ENCODE measurements around the gene CCDC141. TPM values are rescaled to one million over a fixed set of nuclear protein-coding genes. Genes with fewer than 3 reads are reported as not detected.

CCDC141 gene
- total RNA-seq, 1 experiment from 2014 or later = 0.30 TPM

DNA sequence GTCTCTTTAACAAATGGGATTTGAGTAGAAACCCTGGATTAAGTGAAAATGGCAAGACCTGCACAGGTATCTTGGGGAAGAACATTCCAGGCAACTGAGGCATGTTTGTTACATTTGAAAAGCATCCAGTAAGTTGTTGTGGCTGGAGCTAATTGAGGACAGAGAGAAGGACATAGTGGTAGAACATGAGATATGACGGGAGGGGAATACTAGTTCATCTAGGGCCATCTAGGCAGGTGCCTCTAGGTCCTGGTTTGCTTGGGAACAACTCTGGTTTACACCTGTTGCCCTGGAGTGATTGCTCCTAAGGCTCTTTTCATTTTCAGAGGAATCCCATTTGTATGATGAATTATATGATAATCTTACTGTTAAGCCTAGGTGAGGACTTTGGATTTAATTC, 19.7 kb upstream of the CCDC141 start (continued):
- TF ChIP-seq, protein P1, sequence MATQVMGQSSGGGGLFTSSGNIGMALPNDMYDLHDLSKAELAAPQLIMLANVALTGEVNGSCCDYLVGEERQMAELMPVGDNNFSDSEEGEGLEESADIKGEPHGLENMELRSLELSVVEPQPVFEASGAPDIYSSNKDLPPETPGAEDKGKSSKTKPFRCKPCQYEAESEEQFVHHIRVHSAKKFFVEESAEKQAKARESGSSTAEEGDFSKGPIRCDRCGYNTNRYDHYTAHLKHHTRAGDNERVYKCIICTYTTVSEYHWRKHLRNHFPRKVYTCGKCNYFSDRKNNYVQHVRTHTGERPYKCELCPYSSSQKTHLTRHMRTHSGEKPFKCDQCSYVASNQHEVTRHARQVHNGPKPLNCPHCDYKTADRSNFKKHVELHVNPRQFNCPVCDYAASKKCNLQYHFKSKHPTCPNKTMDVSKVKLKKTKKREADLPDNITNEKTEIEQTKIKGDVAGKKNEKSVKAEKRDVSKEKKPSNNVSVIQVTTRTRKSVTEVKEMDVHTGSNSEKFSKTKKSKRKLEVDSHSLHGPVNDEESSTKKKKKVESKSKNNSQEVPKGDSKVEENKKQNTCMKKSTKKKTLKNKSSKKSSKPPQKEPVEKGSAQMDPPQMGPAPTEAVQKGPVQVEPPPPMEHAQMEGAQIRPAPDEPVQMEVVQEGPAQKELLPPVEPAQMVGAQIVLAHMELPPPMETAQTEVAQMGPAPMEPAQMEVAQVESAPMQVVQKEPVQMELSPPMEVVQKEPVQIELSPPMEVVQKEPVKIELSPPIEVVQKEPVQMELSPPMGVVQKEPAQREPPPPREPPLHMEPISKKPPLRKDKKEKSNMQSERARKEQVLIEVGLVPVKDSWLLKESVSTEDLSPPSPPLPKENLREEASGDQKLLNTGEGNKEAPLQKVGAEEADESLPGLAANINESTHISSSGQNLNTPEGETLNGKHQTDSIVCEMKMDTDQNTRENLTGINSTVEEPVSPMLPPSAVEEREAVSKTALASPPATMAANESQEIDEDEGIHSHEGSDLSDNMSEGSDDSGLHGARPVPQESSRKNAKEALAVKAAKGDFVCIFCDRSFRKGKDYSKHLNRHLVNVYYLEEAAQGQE (IDR thresholded peaks at IDR 0.05; ENCODE audit: low read depth) = no peak
- TF ChIP-seq CBX3 (IDR thresholded peaks at IDR 0.05; ENCODE audit: low read depth) = no peak
- TF ChIP-seq, protein P2, sequence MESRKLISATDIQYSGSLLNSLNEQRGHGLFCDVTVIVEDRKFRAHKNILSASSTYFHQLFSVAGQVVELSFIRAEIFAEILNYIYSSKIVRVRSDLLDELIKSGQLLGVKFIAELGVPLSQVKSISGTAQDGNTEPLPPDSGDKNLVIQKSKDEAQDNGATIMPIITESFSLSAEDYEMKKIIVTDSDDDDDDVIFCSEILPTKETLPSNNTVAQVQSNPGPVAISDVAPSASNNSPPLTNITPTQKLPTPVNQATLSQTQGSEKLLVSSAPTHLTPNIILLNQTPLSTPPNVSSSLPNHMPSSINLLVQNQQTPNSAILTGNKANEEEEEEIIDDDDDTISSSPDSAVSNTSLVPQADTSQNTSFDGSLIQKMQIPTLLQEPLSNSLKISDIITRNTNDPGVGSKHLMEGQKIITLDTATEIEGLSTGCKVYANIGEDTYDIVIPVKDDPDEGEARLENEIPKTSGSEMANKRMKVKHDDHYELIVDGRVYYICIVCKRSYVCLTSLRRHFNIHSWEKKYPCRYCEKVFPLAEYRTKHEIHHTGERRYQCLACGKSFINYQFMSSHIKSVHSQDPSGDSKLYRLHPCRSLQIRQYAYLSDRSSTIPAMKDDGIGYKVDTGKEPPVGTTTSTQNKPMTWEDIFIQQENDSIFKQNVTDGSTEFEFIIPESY (IDR thresholded peaks at IDR 0.05; ENCODE audit: extremely low read depth, insufficient replicate concordance, low read length) = no peak

DNA sequence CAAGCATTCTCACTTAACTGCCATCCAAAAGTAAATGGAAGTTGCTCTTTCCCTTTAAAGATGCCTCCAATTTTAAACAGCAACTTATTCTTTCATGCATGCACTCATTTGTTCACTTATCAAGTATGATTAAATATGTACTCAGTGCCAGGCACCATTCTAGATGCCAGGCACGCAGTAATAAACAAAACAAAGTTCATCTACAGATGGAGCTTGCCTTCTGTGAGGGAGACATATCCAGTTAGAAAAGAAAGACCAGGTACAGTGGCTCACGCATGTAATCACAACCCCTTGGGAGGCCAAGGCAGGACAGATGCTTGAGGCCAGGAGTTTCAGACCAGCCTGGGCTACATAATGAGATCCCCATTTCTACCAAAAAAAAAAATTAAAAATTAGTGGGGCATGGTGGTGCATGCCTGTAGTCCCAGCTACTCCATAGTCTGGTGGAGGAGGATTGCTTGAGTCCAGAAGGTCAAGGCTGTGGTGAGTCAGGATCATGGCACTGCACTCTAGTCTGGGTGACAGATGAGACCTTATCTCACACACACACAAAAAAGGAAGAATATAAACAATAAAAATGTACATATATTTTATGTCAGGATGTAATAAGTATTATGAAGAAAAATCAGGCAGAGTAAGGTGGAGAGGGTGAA, 19.2 kb upstream of the CCDC141 start:
- no TSS peak for BruUV-seq (replicated peaks)
- H3K9ac ChIP-seq (ENCODE audit: low read length) = no peak overlapping the region
- H3K4me1 ChIP-seq (ENCODE audit: control insufficient read depth in 1 of 2, insufficient read depth in 2 of 2, low read length in 2 of 2) = no peaks in the 10 kb centered on the region
- H3K79me2 ChIP-seq (ENCODE audit: insufficient read depth, low read length) = no peaks in the 10 kb centered on the region
- POLR2A ChIA-PET = no interaction called here
- no peaks in the 10 kb centered on the region for H3K9me2 ChIP-seq (ENCODE audit: insufficient read depth)
- H3K4me2 ChIP-seq (ENCODE audit: low read length) = no peak overlapping the region
- no peak overlapping the region for H2AFZ ChIP-seq (ENCODE audit: low read depth, low read length, poor library complexity, severe bottlenecking)
- no peaks in the 10 kb centered on the region for H3K27me3 ChIP-seq (ENCODE audit: insufficient read depth, low read length)
- H4K20me1 ChIP-seq (ENCODE audit: insufficient read depth) = no peaks in the 10 kb centered on the region
- no peaks in the 10 kb centered on the region for H3K9me3 ChIP-seq (ENCODE audit: control insufficient read depth in 1 of 2, insufficient read depth in 1 of 2, low read depth in 1 of 2, low read length in 2 of 2)
- intact Hi-C loops (cut with micrococcal nuclease) = no loop called here
- no peaks in the 10 kb centered on the region for H3K36me3 ChIP-seq (ENCODE audit: control insufficient read depth in 1 of 2, insufficient read depth in 2 of 2, low read length in 2 of 2)
- no peak overlapping the region for H3K4me3 ChIP-seq (replicated peaks in 1 of 2; ENCODE audit: low read depth in 1 of 2, low read length in 2 of 2)
- CTCF ChIA-PET = no interaction called here
- RAD21 ChIA-PET (ENCODE audit: low non-redundant PET in 1 of 2, low total read pairs in 2 of 2, uncharacterized antibody in 2 of 2, unreplicated experiment in 2 of 2) = no interaction called here
- no peak for DNase-seq (ENCODE audit: low read depth, low spot score)
- H3K27ac ChIP-seq (ENCODE audit: low read depth, low read length) = no peak overlapping the region
- ATAC-seq = no peak
- TF ChIP-seq, protein P3, sequence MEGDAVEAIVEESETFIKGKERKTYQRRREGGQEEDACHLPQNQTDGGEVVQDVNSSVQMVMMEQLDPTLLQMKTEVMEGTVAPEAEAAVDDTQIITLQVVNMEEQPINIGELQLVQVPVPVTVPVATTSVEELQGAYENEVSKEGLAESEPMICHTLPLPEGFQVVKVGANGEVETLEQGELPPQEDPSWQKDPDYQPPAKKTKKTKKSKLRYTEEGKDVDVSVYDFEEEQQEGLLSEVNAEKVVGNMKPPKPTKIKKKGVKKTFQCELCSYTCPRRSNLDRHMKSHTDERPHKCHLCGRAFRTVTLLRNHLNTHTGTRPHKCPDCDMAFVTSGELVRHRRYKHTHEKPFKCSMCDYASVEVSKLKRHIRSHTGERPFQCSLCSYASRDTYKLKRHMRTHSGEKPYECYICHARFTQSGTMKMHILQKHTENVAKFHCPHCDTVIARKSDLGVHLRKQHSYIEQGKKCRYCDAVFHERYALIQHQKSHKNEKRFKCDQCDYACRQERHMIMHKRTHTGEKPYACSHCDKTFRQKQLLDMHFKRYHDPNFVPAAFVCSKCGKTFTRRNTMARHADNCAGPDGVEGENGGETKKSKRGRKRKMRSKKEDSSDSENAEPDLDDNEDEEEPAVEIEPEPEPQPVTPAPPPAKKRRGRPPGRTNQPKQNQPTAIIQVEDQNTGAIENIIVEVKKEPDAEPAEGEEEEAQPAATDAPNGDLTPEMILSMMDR (IDR thresholded peaks at IDR 0.05 in 2 of 3, conservative IDR thresholded peaks at IDR 0.05 in 1 of 3; ENCODE audit: borderline replicate concordance in 1 of 3, insufficient read depth in 1 of 3, low read depth in 2 of 3, low read length in 2 of 3) = no peak
- TF ChIP-seq FOSL1 (IDR thresholded peaks at IDR 0.05; ENCODE audit: low read depth) (no peak), SRF (IDR thresholded peaks at IDR 0.05; ENCODE audit: low read depth) (no peak), YY1 (IDR thresholded peaks at IDR 0.05; ENCODE audit: extremely low read depth, insufficient replicate concordance, low read depth, low read length) (no peak), TCF7L2 (IDR thresholded peaks at IDR 0.05; ENCODE audit: borderline replicate concordance, extremely low read depth, insufficient read depth, insufficient read length) (no peak), POLR2AphosphoS5 (IDR thresholded peaks at IDR 0.05; ENCODE audit: low read depth, low read length) (no peak)
- TF ChIP-seq, protein P1 (IDR thresholded peaks at IDR 0.05; ENCODE audit: low read depth) = no peak
- TF ChIP-seq, protein P4, sequence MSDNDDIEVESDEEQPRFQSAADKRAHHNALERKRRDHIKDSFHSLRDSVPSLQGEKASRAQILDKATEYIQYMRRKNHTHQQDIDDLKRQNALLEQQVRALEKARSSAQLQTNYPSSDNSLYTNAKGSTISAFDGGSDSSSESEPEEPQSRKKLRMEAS (IDR thresholded peaks at IDR 0.05) = no peak

All from HCT116 (cell line).